SK-N-MC (cell line): ENCODE data around the gene MGMT.

Source experiments
- DNase-seq: peaks from one replicate; pipeline ENCODE4 v3.0.0-alpha.2; 2011; ENCODE audit warnings: low read depth, low spot score
- H3K27ac ChIP-seq: fragments of 200-600 bp; sonication (generic); 2 replicates; pipeline ENCODE4 v1.5.1; 2016; ENCODE audit warnings: mixed run types
- H3K36me3 ChIP-seq: fragments of 200-600 bp; sonication (generic); 2 replicates; pipeline ENCODE4 v1.6.1; 2017; ENCODE audit warnings: antibody characterized with exemption, low read length, mixed read lengths; ENCODE audit not compliant: insufficient read depth
- H3K4me3 ChIP-seq: fragments of 200-600 bp; sonication (generic); 2 replicates; pipeline ENCODE4 v1.5.1; 2016
- H3K9ac ChIP-seq: fragments of 200-600 bp; sonication (generic); 2 replicates; pipeline ENCODE4 v1.8.0; 2017; ENCODE audit warnings: mixed run types, mixed read lengths; ENCODE audit not compliant: insufficient read length
- H3K9me3 ChIP-seq: fragments of 200-600 bp; sonication (generic); 2 replicates; pipeline ENCODE4 v1.6.1; 2017; ENCODE audit warnings: low read depth, mild to moderate bottlenecking, antibody characterized with exemption, low read length, moderate library complexity, mixed read lengths
- EZH2 ChIP-seq: fragments of 200-600 bp; sonication (generic); IDR thresholded peaks from one replicate; pipeline ENCODE4 v1.6.1; 2017; ENCODE audit warnings: antibody characterized with exemption
- FOXP2 ChIP-seq: optimal IDR thresholded peaks from 2 replicates; pipeline ENCODE3; 2011; ENCODE audit warnings: mild to moderate bottlenecking, moderate library complexity; ENCODE audit not compliant: insufficient read depth; ENCODE audit errors: extremely low read length, control extremely low read depth
- POLR2AphosphoS5 ChIP-seq: IDR thresholded peaks from 2 replicates; pipeline ENCODE4 v1.6.1; 2012; ENCODE audit warnings: mild to moderate bottlenecking, low read depth, low read length, borderline replicate concordance

The MGMT gene

DNA sequence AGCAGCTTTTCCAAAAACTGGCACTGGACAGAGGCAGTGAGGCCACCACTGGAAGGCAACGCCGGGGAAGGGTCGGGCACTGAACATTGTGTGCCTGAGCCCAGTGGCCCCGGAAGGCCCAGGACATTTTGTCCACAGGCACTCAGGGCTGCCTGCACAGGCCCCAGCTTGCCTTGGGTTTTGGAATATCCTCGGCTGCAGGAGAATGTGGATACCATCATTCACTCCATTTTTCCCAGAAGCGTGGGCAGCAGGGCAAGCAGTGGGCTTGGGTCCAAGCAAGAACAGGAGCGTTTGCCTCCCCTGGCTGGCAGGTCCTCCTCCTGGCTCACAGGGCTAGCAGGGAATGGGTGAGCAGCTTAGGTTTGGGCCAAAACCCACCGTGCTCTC, 349.6 kb downstream of the MGMT start:
- no peaks in the 10 kb centered on the region for H3K36me3 ChIP-seq
- no peak for DNase-seq
- no peak overlapping the region for H3K27ac ChIP-seq
- no peak overlapping the region for H3K4me3 ChIP-seq
- no peaks in the 10 kb centered on the region for H3K9me3 ChIP-seq
- no peak overlapping the region for H3K9ac ChIP-seq
- TF ChIP-seq POLR2AphosphoS5 (no peak), FOXP2 (no peak), EZH2 (no peak)
